Astrocyte of the spinal cord (primary cell): ENCODE results near the gene MORN1.

ENCODE experiments used
- DNase-seq: peaks from one replicate; pipeline ENCODE4 v3.0.0; 2011; ENCODE audit warnings: low read depth, low spot score
- H3K4me3 ChIP-seq: 2 replicates; pipeline ENCODE4 v1.5.1; 2011; ENCODE audit warnings: low read depth, mild to moderate bottlenecking, low read length, moderate library complexity
- in situ Hi-C: cut with HindIII; loops from 2 replicates; pipeline ENCODE4 v1.10.0; 2017; ENCODE audit warnings: low sequenced_read_pairs
- TF ChIP-seq, protein P1 (sequence below): IDR thresholded peaks from 2 replicates; pipeline ENCODE4 v1.5.1; 2012; ENCODE audit warnings: low read depth, mild to moderate bottlenecking, low read length, inconsistent platforms

Gene MORN1

DNA sequence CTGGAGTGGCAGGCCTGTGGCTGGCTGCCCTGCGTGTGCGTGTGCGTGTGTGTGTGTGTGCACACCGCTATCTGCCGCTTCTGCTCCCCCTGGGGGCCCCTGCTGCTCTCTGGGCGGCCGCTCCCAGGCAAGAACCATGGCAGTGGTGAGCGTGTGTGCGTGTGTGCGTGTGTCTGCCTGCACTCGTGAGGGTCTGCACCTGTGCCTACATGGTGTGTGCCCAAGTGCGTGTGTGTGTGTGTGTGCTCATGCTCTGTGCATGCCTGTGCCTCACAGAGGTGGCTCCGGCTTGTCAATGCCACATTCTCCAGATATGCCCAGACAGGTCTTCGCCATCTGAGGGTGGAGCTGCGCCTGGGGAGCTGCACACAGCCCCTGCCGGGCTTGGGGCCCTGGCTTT is 39.7 kb upstream of the MORN1 start:
- in situ Hi-C loops, result no loop called here
- DNase-seq, result no peak
- H3K4me3 ChIP-seq, result no peak overlapping the region
- TF ChIP-seq, protein P1, sequence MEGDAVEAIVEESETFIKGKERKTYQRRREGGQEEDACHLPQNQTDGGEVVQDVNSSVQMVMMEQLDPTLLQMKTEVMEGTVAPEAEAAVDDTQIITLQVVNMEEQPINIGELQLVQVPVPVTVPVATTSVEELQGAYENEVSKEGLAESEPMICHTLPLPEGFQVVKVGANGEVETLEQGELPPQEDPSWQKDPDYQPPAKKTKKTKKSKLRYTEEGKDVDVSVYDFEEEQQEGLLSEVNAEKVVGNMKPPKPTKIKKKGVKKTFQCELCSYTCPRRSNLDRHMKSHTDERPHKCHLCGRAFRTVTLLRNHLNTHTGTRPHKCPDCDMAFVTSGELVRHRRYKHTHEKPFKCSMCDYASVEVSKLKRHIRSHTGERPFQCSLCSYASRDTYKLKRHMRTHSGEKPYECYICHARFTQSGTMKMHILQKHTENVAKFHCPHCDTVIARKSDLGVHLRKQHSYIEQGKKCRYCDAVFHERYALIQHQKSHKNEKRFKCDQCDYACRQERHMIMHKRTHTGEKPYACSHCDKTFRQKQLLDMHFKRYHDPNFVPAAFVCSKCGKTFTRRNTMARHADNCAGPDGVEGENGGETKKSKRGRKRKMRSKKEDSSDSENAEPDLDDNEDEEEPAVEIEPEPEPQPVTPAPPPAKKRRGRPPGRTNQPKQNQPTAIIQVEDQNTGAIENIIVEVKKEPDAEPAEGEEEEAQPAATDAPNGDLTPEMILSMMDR, result no peak

DNA sequence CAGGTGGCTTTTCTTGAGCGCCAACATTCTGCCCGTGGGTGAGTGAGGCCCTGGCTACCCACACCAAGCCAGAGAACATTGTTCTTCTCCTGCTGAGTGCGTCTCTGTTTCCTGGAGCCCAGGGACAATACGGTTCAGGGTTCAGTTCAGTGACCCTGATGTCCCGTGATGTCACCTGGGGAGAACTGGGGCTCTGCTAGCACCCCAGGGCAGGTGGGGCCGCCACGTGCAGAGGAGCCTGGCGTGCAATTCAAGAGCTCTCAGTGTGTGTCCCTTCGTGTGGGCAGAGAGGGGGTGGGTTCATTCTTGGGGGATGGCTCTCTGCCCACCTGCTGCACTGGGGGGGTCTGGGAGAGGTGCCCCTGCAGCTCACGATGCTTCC is 39.2 kb upstream of the MORN1 start:
- no peak for DNase-seq
- no peak overlapping the region for H3K4me3 ChIP-seq
- TF ChIP-seq, protein P1, result no peak
- in situ Hi-C loops, result no loop called here

DNA sequence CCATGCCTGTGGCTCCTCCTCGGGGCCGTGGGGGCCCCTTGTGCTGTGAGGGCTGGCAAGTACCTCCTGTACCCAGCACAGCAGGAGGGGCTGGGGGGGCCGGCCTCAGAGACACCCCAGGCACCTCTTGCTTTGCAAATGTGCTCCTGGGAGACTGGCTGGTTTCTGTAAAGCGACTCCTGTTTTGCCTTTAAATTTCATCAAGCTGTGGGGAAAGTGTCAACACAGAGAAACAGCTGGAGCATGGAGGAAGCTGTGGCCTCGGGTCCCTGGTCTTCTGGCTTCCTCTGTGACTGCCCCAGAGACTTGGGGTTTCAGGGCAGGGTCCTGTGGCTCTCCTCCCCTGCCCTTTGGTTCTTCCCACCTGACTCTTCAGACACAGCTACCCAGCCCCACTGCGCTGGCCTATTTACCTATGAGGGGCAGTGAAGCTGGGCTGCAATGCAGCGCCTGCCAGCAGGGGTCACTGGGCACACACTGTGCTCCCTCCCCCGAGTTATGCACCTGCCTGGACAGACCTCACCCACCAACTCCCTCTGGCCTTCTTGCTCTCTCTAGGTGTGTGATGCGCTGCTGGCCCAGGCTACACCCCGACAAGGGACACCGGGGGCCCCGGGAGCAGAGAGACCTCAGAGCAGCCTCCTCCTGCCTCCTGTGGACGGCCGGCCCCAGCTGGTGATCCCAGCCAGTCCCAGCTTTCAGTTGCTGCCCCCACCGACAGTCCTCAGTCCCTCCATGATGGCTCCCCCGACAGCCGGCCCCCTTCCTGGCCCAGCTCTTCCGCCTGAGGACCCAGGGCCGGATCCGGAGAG is 38.6 kb upstream of the MORN1 start:
- in situ Hi-C loops, result no loop called here
- TF ChIP-seq, protein P1, result peak; percentile 48
- no peak for DNase-seq
- H3K4me3 ChIP-seq, result no peak overlapping the region

DNA sequence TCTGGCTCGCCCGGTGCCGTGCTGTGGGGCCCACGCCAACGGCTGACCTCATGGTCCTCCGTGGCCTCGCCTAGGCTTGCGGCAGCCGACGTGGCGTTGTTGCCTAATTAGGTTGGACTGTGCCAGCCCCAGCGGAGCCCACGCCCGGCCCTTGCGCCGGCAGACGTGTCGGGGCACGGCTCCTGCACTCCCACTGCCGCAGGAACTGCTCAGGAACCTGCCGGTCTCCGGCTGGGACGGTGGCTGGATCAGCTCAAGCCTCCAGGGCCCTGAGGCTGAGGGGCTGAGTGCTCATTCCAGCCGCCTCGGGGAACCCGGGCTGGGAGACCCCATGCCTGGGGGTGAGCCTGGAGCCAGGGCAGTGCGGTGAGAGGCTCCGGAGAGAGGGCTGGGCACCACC is 37.1 kb upstream of the MORN1 start:
- no peak for DNase-seq
- in situ Hi-C loops, result no loop called here
- no peak overlapping the region for H3K4me3 ChIP-seq
- TF ChIP-seq, protein P1, result no peak

DNA sequence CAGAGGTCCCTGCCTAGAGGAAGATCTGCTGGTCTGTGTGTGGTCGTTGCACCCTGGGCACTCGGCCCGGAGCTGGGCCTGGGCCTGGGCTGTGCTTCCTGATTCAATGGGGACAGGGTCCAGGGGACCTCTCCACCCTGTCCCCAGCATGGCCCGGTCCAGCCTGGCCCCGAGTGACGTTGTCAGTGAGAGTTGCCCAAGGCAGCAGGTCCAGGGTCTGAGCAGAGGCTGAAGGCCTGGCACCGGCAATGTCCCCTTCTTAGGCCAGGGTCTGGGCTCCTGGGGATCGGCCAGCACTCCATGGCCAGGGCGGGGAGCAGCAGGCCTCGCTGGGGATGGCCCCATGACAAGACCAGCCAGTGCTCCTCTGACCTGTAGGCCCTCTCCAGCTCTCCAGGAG is 36.6 kb upstream of the MORN1 start:
- TF ChIP-seq, protein P1, result no peak
- in situ Hi-C loops, result no loop called here

DNA sequence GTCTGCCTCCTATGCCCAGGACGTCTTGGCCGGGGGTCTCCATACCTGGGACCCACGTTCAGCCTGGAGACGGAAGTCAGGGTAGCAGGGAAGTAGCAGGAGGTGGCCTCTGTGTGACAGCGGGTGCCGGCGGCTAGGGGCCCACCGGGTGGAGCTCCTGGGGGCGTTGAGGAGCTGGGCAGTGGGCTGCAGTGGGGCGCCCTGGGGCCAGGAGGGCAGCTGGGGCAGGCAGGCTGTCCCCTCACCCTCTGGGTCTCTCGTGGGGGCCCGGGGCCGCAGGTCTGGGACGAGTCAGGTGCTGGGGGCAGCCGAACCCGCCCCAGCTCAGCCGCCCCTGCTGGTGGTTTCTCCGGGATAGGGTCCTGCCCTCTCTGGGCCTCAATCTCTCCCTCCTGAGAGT is 35.7 kb upstream of the MORN1 start:
- no peak overlapping the region for H3K4me3 ChIP-seq
- in situ Hi-C loops, result no loop called here
- TF ChIP-seq, protein P1, result no peak
- no peak for DNase-seq

More for the DNA sequence above, 36.6 kb upstream of the MORN1 start:
- no peak overlapping the region for H3K4me3 ChIP-seq
- no peak for DNase-seq
